G401 (cell line): ENCODE data around the gene RD3L. TPM values are rescaled to one million over a fixed set of nuclear protein-coding genes. Genes with fewer than 3 reads are reported as not detected.
"Not testable (repeated sequence)": the region's sequence is repeated elsewhere in the genome, so short reads cannot be mapped to it uniquely, and the experiment has no call there.

Source experiments
- DNase-seq: peaks from one replicate; pipeline ENCODE4 v3.0.0-alpha.2; 2015; ENCODE audit warnings: low spot score
- in situ Hi-C: cut with HindIII; loops from 2 replicates; pipeline ENCODE4 v1.10.0; 2016; ENCODE audit warnings: low sequenced_read_pairs, mixed read lengths
- total RNA-seq: library from RNA; depleted of rRNA; stranded (reverse); fragments of >200 nt; shearing (Covaris generic); gene quantifications from 2 replicates; pipeline ENCODE4 v1.2.3, GENCODE V29; 2014

The RD3L gene
- total RNA-seq, 1 experiment from 2014 or later, result not detected

- DNase-seq, result no peak
- in situ Hi-C loops, result loop anchor here (25.0 kb wide), 1 partner anchor 106 kb away; no protein-coding TSS in a partner anchor
Measured at GRCh38 chr14:103931422-103931821, 10.9 kb downstream of the RD3L start.

- in situ Hi-C loops, result loop anchor here (25.0 kb wide), 1 partner anchor 107 kb away; no protein-coding TSS in a partner anchor
- no peak for DNase-seq
Measured at GRCh38 chr14:103930051-103930604, 12.2 kb downstream of the RD3L start.

DNA sequence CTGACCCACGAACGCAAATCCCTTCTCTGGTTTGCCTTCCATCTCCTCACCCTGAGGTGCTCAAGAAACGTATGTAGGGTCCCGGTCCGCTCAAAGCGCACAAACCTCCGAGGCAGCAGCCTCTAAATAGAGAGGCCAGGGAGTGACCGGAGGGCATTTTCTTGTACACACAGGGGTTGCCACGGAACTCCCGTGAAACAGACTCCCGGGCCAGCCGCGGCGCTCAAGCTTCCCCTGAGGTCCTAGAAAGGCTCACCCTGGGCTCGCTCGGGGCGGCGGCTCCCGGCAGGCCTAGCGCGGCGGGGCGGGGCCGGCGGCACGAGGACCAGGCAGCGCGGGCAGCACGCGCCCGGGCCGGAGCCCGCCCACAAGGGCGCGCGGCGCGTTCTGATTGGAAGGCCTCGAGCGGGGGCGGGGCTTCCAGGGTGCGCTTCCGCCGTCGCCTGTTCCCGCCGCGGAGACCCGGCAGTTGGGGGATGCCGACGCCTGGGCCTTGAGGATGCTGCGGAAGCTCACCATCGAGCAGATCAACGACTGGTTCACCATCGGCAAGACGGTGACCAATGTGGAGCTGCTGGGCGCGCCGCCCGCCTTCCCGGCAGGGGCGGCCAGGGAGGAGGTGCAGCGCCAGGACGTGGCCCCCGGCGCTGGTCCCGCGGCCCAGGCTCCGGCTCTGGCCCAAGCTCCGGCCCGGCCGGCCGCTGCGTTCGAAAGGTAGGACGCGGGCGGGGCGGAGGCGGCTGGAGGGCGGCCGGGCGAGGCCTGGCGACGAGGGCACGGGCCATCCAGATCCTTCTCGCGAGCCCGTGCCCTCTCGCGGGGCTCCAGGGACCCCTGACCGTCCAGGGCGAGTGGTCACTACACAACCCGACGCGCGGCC lies 14.1 kb downstream of the RD3L start, which contains the start of gene TDRD9:
TSS of gene TDRD9 (plus strand) at position 446 of the 880 bp plus-strand sequence. CDS start at position 500, 54 bp downstream.
- DNase-seq, result no peak
- in situ Hi-C loops, result loop anchor here (25.0 kb wide), 1 partner anchor 109 kb away; no protein-coding TSS in a partner anchor

- in situ Hi-C loops, result loop anchor here (25.0 kb wide), 1 partner anchor 110 kb away; no protein-coding TSS in a partner anchor
- DNase-seq, result no peak
Measured at GRCh38 chr14:103927566-103927965, 14.8 kb downstream of the RD3L start.

- DNase-seq, result no peak
- in situ Hi-C loops, result loop anchor here (25.0 kb wide), 1 partner anchor 112 kb away; no protein-coding TSS in a partner anchor
Measured at GRCh38 chr14:103925316-103925715, 17.0 kb downstream of the RD3L start.

DNA sequence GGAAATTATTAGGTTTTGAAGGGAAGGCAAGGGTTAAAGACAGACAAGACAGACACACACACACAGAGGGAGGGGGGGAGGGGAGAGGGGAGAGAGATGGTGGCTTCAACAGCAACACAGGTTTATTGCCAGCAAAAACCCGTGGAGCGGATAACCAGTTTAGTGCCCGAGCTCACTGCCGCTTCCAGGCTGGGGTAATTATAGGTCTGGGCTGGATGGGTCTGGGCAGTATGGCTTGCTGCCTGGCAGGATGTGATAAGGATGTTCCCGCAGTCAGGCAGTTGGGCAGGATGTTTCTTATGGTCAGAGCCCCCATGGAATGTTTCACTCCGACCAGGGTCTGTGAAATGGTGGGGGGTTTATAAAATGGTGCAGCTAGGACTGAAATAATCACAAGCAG lies 18.5 kb downstream of the RD3L start:
- in situ Hi-C loops, result no loop called here
- DNase-seq, result no peak

- DNase-seq, in situ Hi-C loops: not testable (repeated sequence)
Measured at GRCh38 chr14:103921855-103922200, 20.5 kb downstream of the RD3L start.

GRCh38 chr14:103920981-103921854 lies 21.1 kb downstream of the RD3L start:
- DNase-seq, result peak; percentile 88
- in situ Hi-C loops, result no loop called here

GRCh38 chr14:103916636-103917262 lies 25.6 kb downstream of the RD3L start:
- no peak for DNase-seq
- in situ Hi-C loops, result no loop called here

DNA sequence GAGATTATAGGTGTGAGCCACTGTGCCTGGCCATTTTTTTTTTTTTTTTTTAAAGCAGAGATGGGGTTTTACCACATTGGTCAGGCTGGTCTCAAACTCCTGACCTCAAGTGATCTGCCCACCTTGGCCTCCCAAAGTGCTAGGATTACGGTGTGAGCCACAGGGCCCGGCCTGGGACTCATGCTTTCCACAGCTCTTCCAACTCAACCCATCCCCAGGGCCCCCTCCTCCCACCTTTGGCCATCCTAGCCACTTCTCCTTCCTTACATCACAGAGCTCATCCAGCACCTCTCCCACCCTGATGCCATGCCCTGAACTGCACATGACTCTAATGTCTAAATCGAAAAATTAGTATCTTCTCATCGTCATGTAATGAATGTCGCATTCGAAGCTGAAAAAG lies 26.7 kb downstream of the RD3L start:
- in situ Hi-C loops, result no loop called here
- DNase-seq, result no peak

DNA sequence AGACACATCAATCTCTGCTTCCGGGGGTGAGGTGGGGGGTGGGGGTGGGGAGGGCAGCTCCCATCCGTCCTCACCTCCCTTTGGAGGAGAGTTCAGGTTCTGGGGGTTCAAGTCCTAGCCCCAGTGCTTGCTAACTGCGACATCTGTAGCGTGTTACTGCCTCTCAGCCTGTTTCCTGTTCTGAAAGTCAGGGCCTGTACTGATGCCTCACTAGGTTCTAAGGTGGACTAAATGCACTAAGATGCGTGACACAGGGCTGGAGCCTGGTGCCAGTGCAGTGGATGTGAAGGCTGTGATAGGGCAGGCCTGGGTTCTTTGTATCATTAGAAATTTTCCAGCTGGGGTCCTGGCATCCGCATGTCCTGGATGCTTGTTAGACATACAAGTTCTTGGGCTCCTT lies 31.3 kb downstream of the RD3L start:
- in situ Hi-C loops, result no loop called here

GRCh38 chr14:103910262-103910935 lies 31.9 kb downstream of the RD3L start:
- DNase-seq, result peak; percentile 97
- in situ Hi-C loops, result no loop called here

More for the DNA sequence above, 31.3 kb downstream of the RD3L start:
- no peak for DNase-seq

DNA sequence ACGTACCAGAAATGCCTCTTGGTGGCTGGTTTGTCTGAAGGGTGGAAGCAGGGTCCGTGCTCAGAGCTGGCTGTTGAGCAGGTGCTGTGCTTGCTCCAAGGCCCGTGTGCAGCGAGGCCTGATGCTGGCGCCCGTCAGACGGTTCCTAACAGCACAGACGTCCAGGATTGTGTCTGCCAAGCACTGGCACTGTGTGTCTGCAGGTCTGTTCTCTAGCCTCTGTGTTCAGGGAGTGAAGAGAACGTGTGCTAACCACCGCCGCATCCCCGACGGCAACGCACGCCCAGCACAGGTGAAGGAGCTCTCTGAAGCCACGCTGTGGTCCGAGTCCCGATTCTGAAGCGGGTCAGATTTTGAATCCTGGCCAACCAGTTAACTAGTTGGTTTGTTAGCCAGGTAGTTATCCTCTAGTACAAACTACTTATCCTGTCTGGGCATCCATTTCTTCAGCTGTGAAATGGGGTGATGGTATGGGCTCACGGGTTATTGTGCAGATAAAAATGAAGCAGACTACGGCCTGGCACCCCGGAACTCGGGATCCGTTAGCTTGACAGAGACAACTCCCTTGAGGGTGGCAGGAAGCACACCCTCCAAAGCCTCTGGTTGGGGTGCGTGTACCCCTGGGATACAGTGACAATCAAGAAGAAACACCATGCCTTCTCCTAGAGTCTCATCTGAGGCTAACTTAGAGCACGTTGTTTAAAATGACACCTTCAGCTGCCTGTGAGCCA lies 32.6 kb downstream of the RD3L start:
- peak; percentile 7 for DNase-seq
- in situ Hi-C loops, result no loop called here

GRCh38 chr14:103908580-103908979 lies 33.7 kb downstream of the RD3L start:
- no peak for DNase-seq
- in situ Hi-C loops, result no loop called here

GRCh38 chr14:103905842-103906456 lies 36.4 kb downstream of the RD3L start:
- DNase-seq, result no peak
- in situ Hi-C loops, result no loop called here

DNA sequence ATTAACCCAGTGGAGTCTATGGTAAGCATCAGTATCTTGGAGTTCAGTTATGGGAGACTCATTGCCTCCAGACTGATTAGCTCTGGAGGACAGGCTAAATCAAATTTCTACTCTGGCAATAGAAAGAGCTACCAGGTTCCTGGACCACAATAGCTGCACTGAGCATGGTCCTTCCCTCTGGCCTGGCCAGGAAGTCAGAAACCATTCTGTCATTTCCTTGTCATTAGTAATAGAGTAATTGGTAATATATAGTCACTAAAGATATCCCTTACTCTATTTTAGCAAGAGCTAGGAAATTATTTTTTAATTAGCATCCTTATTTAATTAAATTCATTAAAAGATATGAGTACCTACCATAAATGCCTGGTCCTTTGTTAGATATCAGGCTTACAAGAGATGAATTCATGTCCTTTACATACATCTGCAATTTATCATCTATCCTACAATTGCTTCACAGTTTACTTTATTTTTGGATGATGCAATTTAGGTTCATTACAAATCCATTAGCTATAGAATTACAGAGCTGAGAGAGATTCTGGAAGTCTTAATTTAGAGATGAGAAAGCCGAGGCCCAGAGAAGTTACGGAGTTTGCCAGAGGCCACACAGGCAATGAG lies 37.7 kb downstream of the RD3L start:
- DNase-seq, result no peak
- in situ Hi-C loops, result no loop called here

DNA sequence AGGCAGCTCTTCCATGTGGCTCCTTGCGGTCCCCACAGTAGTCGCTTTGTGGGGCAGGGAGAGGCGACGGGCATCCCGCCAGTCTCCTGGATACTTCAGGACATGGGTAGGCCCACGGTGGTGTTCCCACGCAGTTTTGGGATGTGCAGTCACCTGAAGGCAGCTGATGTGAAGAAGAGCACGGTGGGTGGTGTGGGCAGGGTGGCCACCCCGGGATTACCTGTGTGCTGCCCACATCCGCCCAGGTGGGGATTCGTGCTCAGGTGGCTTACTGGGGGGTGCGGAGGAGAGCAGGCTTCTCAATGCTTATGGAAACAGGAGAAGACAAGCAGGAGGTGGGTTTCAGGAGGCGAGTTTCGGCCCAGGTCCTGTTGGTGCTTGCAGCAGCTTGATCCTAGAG lies 42.5 kb downstream of the RD3L start:
- in situ Hi-C loops, result no loop called here
- no peak for DNase-seq
